ENCODE results near the gene SLCO3A1.

SLCO3A1 gene

GRCh38 chr15:91995146-91995545, 141.6 kb downstream of the SLCO3A1 start:
- H3K4me3 ChIP-seq (ENCODE audit: low read depth, low read length): no peak overlapping the region
- TF ChIP-seq CTCF (IDR thresholded peaks at IDR 0.05; ENCODE audit: low read depth, low read length): no peak

- no peak for TF ChIP-seq CTCF (IDR thresholded peaks at IDR 0.05; ENCODE audit: low read depth, low read length)
- H3K4me3 ChIP-seq (ENCODE audit: low read depth, low read length): no peak overlapping the region
Measured at GRCh38 chr15:91997163-91997562, 143.7 kb downstream of the SLCO3A1 start.

- H3K4me3 ChIP-seq (ENCODE audit: low read depth, low read length): no peak overlapping the region
- no peak for TF ChIP-seq CTCF (IDR thresholded peaks at IDR 0.05; ENCODE audit: low read depth, low read length)
Measured at GRCh38 chr15:92000709-92001108, 147.2 kb downstream of the SLCO3A1 start.

- TF ChIP-seq CTCF (IDR thresholded peaks at IDR 0.05; ENCODE audit: low read depth, low read length): no peak
- no peak overlapping the region for H3K4me3 ChIP-seq (ENCODE audit: low read depth, low read length)
Measured at GRCh38 chr15:92001307-92001706, 147.8 kb downstream of the SLCO3A1 start.

GRCh38 chr15:92002666-92003065, 149.2 kb downstream of the SLCO3A1 start:
- H3K4me3 ChIP-seq (ENCODE audit: low read depth, low read length): no peak overlapping the region
- no peak for TF ChIP-seq CTCF (IDR thresholded peaks at IDR 0.05; ENCODE audit: low read depth, low read length)

GRCh38 chr15:92003515-92004067, 150.1 kb downstream of the SLCO3A1 start:
- no peak for TF ChIP-seq CTCF (IDR thresholded peaks at IDR 0.05; ENCODE audit: low read depth, low read length)
- H3K4me3 ChIP-seq (ENCODE audit: low read depth, low read length): no peak overlapping the region

GRCh38 chr15:92005154-92005553, 151.6 kb downstream of the SLCO3A1 start:
- TF ChIP-seq CTCF (IDR thresholded peaks at IDR 0.05; ENCODE audit: low read depth, low read length): no peak
- no peak overlapping the region for H3K4me3 ChIP-seq (ENCODE audit: low read depth, low read length)
